Right atrium auricular region (tissue), 2 donors: ENCODE results near the gene SLC6A17. TPM values are rescaled to one million over a fixed set of nuclear protein-coding genes. Genes with fewer than 3 reads are reported as not detected.

Experiments
- DNase-seq: peaks from one replicate; pipeline ENCODE4 v3.0.0-alpha.2; 2019; ENCODE audit warnings: low spot score
- H3K27ac ChIP-seq, 2 donors: fragments of 200-600 bp; sonication (generic); 1 replicate in 1 of 2; 2 replicates in 1 of 2; pipeline ENCODE4 v1.5.1; 2016 to 2019
- H3K27me3 ChIP-seq, 2 donors: fragments of 200-600 bp; sonication (generic); one replicate each; pipeline versions ENCODE4 v1.5.1 to v1.6.0; 2017 to 2019
- H3K36me3 ChIP-seq: fragments of 200-600 bp; sonication (generic); one replicate; pipeline ENCODE4 v1.5.1; 2016
- H3K4me1 ChIP-seq, 2 donors: fragments of 200-600 bp; sonication (generic); one replicate each; pipeline versions ENCODE4 v1.5.1 to v1.6.0; 2017 to 2019
- H3K4me3 ChIP-seq, 2 donors: fragments of 200-600 bp; sonication (generic); 1 replicate in 1 of 2; 2 replicates in 1 of 2; pipeline ENCODE4 v1.5.1; 2017 to 2019; ENCODE audit warnings: mild to moderate bottlenecking in 1 of 2, moderate library complexity in 1 of 2
- H3K9me3 ChIP-seq, 2 donors: fragments of 200-600 bp; sonication (generic); one replicate each; pipeline ENCODE4 v1.5.1; 2019
- CTCF ChIP-seq, 2 donors: fragments of 200-600 bp; sonication (generic); IDR thresholded peaks; one replicate each; pipeline ENCODE4 v1.5.1; 2019; ENCODE audit warnings: antibody characterized with exemption in 2 of 2
- total RNA-seq, 2 donors: library from RNA; depleted of rRNA; stranded (reverse); fragments of >200 nt; gene quantifications; one replicate each; pipeline ENCODE4 v1.1.0, GENCODE V29; 2016

The SLC6A17 gene
- total RNA-seq, 2 donors from 2014 or later: not detected

GRCh38 chr1:110195196-110195595 lies 44.9 kb downstream of the SLC6A17 start:
- no peak for TF ChIP-seq CTCF (IDR thresholded peaks at IDR 0.05)
- DNase-seq: no peak
- no peaks in the 10 kb centered on the region for H3K36me3 ChIP-seq
- no peaks in the 10 kb centered on the region for H3K9me3 ChIP-seq
- H3K4me3 ChIP-seq: no peak overlapping the region
- H3K27ac ChIP-seq: no peak overlapping the region
- no peaks in the 10 kb centered on the region for H3K4me1 ChIP-seq
- no peaks in the 10 kb centered on the region for H3K27me3 ChIP-seq

- no peak overlapping the region for H3K4me3 ChIP-seq
- no peaks in the 10 kb centered on the region for H3K27me3 ChIP-seq
- TF ChIP-seq CTCF (IDR thresholded peaks at IDR 0.05): peak; percentile 84 to 90
- H3K4me1 ChIP-seq: no peaks in the 10 kb centered on the region
- no peaks in the 10 kb centered on the region for H3K36me3 ChIP-seq
- no peak for DNase-seq
- no peak overlapping the region for H3K27ac ChIP-seq
- no peaks in the 10 kb centered on the region for H3K9me3 ChIP-seq
Measured at GRCh38 chr1:110196917-110197765, 46.8 kb downstream of the SLC6A17 start.

GRCh38 chr1:110197905-110198629 lies 47.8 kb downstream of the SLC6A17 start:
- no peak for TF ChIP-seq CTCF (IDR thresholded peaks at IDR 0.05)
- H3K27ac ChIP-seq: no peak overlapping the region
- H3K36me3 ChIP-seq: no peaks in the 10 kb centered on the region
- DNase-seq: no peak
- no peak overlapping the region for H3K4me3 ChIP-seq
- H3K4me1 ChIP-seq: no peaks in the 10 kb centered on the region
- no peaks in the 10 kb centered on the region for H3K27me3 ChIP-seq
- H3K9me3 ChIP-seq: no peaks in the 10 kb centered on the region

GRCh38 chr1:110198746-110199145 lies 48.5 kb downstream of the SLC6A17 start:
- Histone ChIP-seq H3K27me3 (no peaks in the 10 kb centered on the region), H3K27ac (no peak overlapping the region), H3K9me3 (no peaks in the 10 kb centered on the region), H3K4me1 (no peaks in the 10 kb centered on the region), H3K4me3 (no peak overlapping the region), H3K36me3 (no peaks in the 10 kb centered on the region)
- DNase-seq: no peak
- TF ChIP-seq CTCF (IDR thresholded peaks at IDR 0.05): no peak

GRCh38 chr1:110200190-110200589 lies 49.9 kb downstream of the SLC6A17 start:
- no peak for TF ChIP-seq CTCF (IDR thresholded peaks at IDR 0.05)
- no peaks in the 10 kb centered on the region for H3K9me3 ChIP-seq

More at GRCh38 chr1:110200190-110200589, 49.9 kb downstream of the SLC6A17 start:
- no peak for DNase-seq
- no peaks in the 10 kb centered on the region for H3K4me1 ChIP-seq
- H3K4me3 ChIP-seq: no peak overlapping the region
- no peak overlapping the region for H3K27ac ChIP-seq
- H3K36me3 ChIP-seq: no peaks in the 10 kb centered on the region
- H3K27me3 ChIP-seq: no peaks in the 10 kb centered on the region
